Skeletal muscle satellite cell (primary cell): ENCODE results near the gene CLASP1.
"Not testable (repeated sequence)": the region's sequence is repeated elsewhere in the genome, so short reads cannot be mapped to it uniquely, and the experiment has no call there.

Source experiments
- H3K27me3 ChIP-seq: 2 replicates; pipeline ENCODE4 v1.7.0; 2013; ENCODE audit warnings: low read length; ENCODE audit not compliant: control insufficient read depth, insufficient read depth
- H3K36me3 ChIP-seq: 2 replicates; pipeline ENCODE4 v1.7.0; 2013; ENCODE audit warnings: mild to moderate bottlenecking, control low read depth, low read length; ENCODE audit not compliant: insufficient read depth
- H3K4me1 ChIP-seq: 2 replicates; pipeline ENCODE4 v1.7.0; 2013; ENCODE audit warnings: low read length; ENCODE audit not compliant: control insufficient read depth, insufficient read depth
- H3K4me2 ChIP-seq: 2 replicates; pipeline ENCODE4 v1.7.0; 2013; ENCODE audit warnings: mild to moderate bottlenecking, low read length
- H3K4me3 ChIP-seq: 2 replicates; pipeline ENCODE4 v1.7.0; 2013; ENCODE audit warnings: low read length
- H3K9ac ChIP-seq: 2 replicates; pipeline ENCODE4 v1.7.0; 2013; ENCODE audit warnings: mild to moderate bottlenecking, low read depth, low read length, moderate library complexity
- H3K9me3 ChIP-seq: replicated peaks from 2 replicates; pipeline ENCODE4 v1.7.0; 2013; ENCODE audit warnings: mild to moderate bottlenecking, control low read depth, low read length

Gene CLASP1

GRCh38 chr2:121454549-121455090 lies 194.6 kb downstream of the CLASP1 start:
- no peak overlapping the region for H3K9ac ChIP-seq
- no peaks in the 10 kb centered on the region for H3K27me3 ChIP-seq
- peaks cover 65% of the 10 kb centered on the region for H3K36me3 ChIP-seq
- no peak overlapping the region for H3K4me3 ChIP-seq
- H3K4me1 ChIP-seq = no peaks in the 10 kb centered on the region
- H3K9me3 ChIP-seq = no peaks in the 10 kb centered on the region
- no peak overlapping the region for H3K4me2 ChIP-seq

GRCh38 chr2:121451398-121451797 lies 197.9 kb downstream of the CLASP1 start:
- H3K9me3 ChIP-seq = no peaks in the 10 kb centered on the region
- no peaks in the 10 kb centered on the region for H3K27me3 ChIP-seq
- no peak overlapping the region for H3K4me3 ChIP-seq
- H3K4me1 ChIP-seq = no peaks in the 10 kb centered on the region
- H3K4me2 ChIP-seq = no peak overlapping the region
- peaks cover 75% of the 10 kb centered on the region for H3K36me3 ChIP-seq
- H3K9ac ChIP-seq = no peak overlapping the region

GRCh38 chr2:121450301-121450700 lies 199.0 kb downstream of the CLASP1 start:
- Histone ChIP-seq H3K9ac (no peak overlapping the region), H3K27me3 (no peaks in the 10 kb centered on the region), H3K9me3 (no peaks in the 10 kb centered on the region), H3K4me3 (no peak overlapping the region), H3K4me1 (no peaks in the 10 kb centered on the region), H3K4me2 (no peak overlapping the region), H3K36me3 (peaks cover 79% of the 10 kb centered on the region)

- H3K4me2 ChIP-seq = no peak overlapping the region
- no peak overlapping the region for H3K4me3 ChIP-seq
- peaks cover 5% of the 10 kb centered on the region for H3K4me1 ChIP-seq
- no peaks in the 10 kb centered on the region for H3K27me3 ChIP-seq
- no peaks in the 10 kb centered on the region for H3K9me3 ChIP-seq
- peaks cover 76% of the 10 kb centered on the region for H3K36me3 ChIP-seq
- no peak overlapping the region for H3K9ac ChIP-seq
Observed at GRCh38 chr2:121446647-121447241, 202.5 kb downstream of the CLASP1 start.

GRCh38 chr2:121442889-121443288 lies 206.4 kb downstream of the CLASP1 start:
- Histone ChIP-seq H3K4me3 (no peak overlapping the region), H3K4me2 (no peak overlapping the region), H3K9ac (no peak overlapping the region), H3K27me3 (no peaks in the 10 kb centered on the region), H3K4me1 (peaks cover 5% of the 10 kb centered on the region), H3K9me3 (no peaks in the 10 kb centered on the region), H3K36me3 (peaks cover 57% of the 10 kb centered on the region)

GRCh38 chr2:121438290-121438689 lies 211.0 kb downstream of the CLASP1 start:
- not testable (repeated sequence) for H3K4me3 ChIP-seq, H3K4me1 ChIP-seq, H3K9me3 ChIP-seq, H3K27me3 ChIP-seq, H3K4me2 ChIP-seq, H3K9ac ChIP-seq
- H3K36me3 ChIP-seq = peaks cover 36% of the 10 kb centered on the region

GRCh38 chr2:121436918-121437317 lies 212.3 kb downstream of the CLASP1 start:
- Histone ChIP-seq H3K36me3 (peaks cover 30% of the 10 kb centered on the region), H3K27me3 (no peaks in the 10 kb centered on the region), H3K4me2 (no peak overlapping the region), H3K9ac (no peak overlapping the region), H3K4me3 (no peak overlapping the region), H3K4me1 (no peaks in the 10 kb centered on the region), H3K9me3 (no peaks in the 10 kb centered on the region)

GRCh38 chr2:121435790-121436189 lies 213.5 kb downstream of the CLASP1 start:
- Histone ChIP-seq H3K27me3 (no peaks in the 10 kb centered on the region), H3K9ac (no peak overlapping the region), H3K36me3 (peaks cover 26% of the 10 kb centered on the region), H3K9me3 (no peaks in the 10 kb centered on the region), H3K4me1 (no peaks in the 10 kb centered on the region), H3K4me3 (no peak overlapping the region), H3K4me2 (no peak overlapping the region)

- H3K36me3 ChIP-seq = peaks cover 27% of the 10 kb centered on the region
Observed at GRCh38 chr2:121431214-121431613, 218.0 kb downstream of the CLASP1 start.

GRCh38 chr2:121429927-121430520 lies 219.2 kb downstream of the CLASP1 start:
- no peaks in the 10 kb centered on the region for H3K9me3 ChIP-seq
- H3K4me3 ChIP-seq = no peak overlapping the region
- H3K36me3 ChIP-seq = peaks cover 31% of the 10 kb centered on the region
- H3K4me1 ChIP-seq = no peaks in the 10 kb centered on the region
- no peaks in the 10 kb centered on the region for H3K27me3 ChIP-seq
- H3K4me2 ChIP-seq = no peak overlapping the region
- no peak overlapping the region for H3K9ac ChIP-seq

More at GRCh38 chr2:121431214-121431613, 218.0 kb downstream of the CLASP1 start:
- H3K9ac ChIP-seq = no peak overlapping the region
- no peaks in the 10 kb centered on the region for H3K4me1 ChIP-seq
- H3K4me3 ChIP-seq = no peak overlapping the region
- H3K27me3 ChIP-seq = no peaks in the 10 kb centered on the region
- no peak overlapping the region for H3K4me2 ChIP-seq
- no peaks in the 10 kb centered on the region for H3K9me3 ChIP-seq

GRCh38 chr2:121429119-121429903 lies 220.0 kb downstream of the CLASP1 start:
- Histone ChIP-seq H3K9ac (no peak overlapping the region), H3K4me2 (no peak overlapping the region), H3K4me1 (no peaks in the 10 kb centered on the region), H3K27me3 (no peaks in the 10 kb centered on the region), H3K4me3 (no peak overlapping the region), H3K9me3 (no peaks in the 10 kb centered on the region), H3K36me3 (peaks cover 36% of the 10 kb centered on the region)
